Measurements from ENCODE around the gene FHL2. TPM values are rescaled to one million over a fixed set of nuclear protein-coding genes. Genes with fewer than 3 reads are reported as not detected.

Gene FHL2
- polyA plus RNA-seq, 3 donors: 0.03 TPM; not detected in 1

- H3K9me3 ChIP-seq (replicated peaks in 1 of 2; ENCODE audit: control insufficient read depth in 1 of 2, insufficient read depth in 1 of 2, low read length in 2 of 2): no peaks in the 10 kb centered on the region
- no peaks in the 10 kb centered on the region for H3K36me3 ChIP-seq (replicated peaks in 1 of 2; ENCODE audit: control insufficient read depth in 1 of 2, insufficient read depth in 2 of 2, low read length in 2 of 2)
- no peak overlapping the region for H3K27ac Mint-ChIP-seq
- peaks cover 2 to 3% (median 3%) of the 10 kb centered on the region in 3 donors for H3K27me3 Mint-ChIP-seq (ENCODE audit: low read depth in 3 of 3)
- no peaks in the 10 kb centered on the region for H3K27me3 ChIP-seq (ENCODE audit: control insufficient read depth in 2 of 2, insufficient read depth in 2 of 2, low read length in 2 of 2)
- no peak overlapping the region for H3K27ac ChIP-seq (ENCODE audit: low read depth in 1 of 2, low read length in 2 of 2)
- no peaks in the 10 kb centered on the region for H3K9me3 Mint-ChIP-seq
- 96% methylated on average over 4 of the region's 4 CpGs for WGBS (ENCODE audit: insufficient coverage)
- peaks cover 7 to 15% of the 10 kb centered on the region in 2 donors for H3K4me1 ChIP-seq (ENCODE audit: control insufficient read depth in 1 of 2, insufficient read depth in 2 of 2, low read length in 2 of 2)
- intact Hi-C loops (cut with micrococcal nuclease): loop anchor here (10.0 kb wide), 3 partner anchors 136 to 1206 kb away; no protein-coding TSS in a partner anchor
- H3K36me3 Mint-ChIP-seq: no peaks in the 10 kb centered on the region
- no peak overlapping the region for H3K4me2 ChIP-seq (replicated peaks; ENCODE audit: extremely low read depth, low read length, poor library complexity, severe bottlenecking)
- peaks cover 18% of the 10 kb centered on the region for H3K4me1 Mint-ChIP-seq
- no peak for TF ChIP-seq CTCF (IDR thresholded peaks at IDR 0.05)
- no peak overlapping the region for H2AFZ ChIP-seq (ENCODE audit: insufficient read depth, low read depth, low read length, poor library complexity, severe bottlenecking)
- H3K4me3 ChIP-seq (replicated peaks in 1 of 3; ENCODE audit: low read depth in 2 of 3, low read length in 3 of 3): no peak overlapping the region
- H3K79me2 ChIP-seq (ENCODE audit: insufficient read depth, low read length): no peaks in the 10 kb centered on the region
- H4K20me1 ChIP-seq (ENCODE audit: insufficient read depth, low read length): no peaks in the 10 kb centered on the region
- no peak for DNase-seq
- no peak overlapping the region for H3K4me3 Mint-ChIP-seq
- H3K9ac ChIP-seq (ENCODE audit: insufficient read depth, low read length, poor library complexity, severe bottlenecking): no peak overlapping the region
These were observed 19.9 kb downstream of the FHL2 start for GRCh38 chr2:105378921-105379383.

GRCh38 chr2:105378276-105378840 is 20.5 kb downstream of the FHL2 start:
- Histone ChIP-seq H2AFZ (ENCODE audit: insufficient read depth, low read depth, low read length, poor library complexity, severe bottlenecking) (no peak overlapping the region), H3K4me2 (replicated peaks; ENCODE audit: extremely low read depth, low read length, poor library complexity, severe bottlenecking) (no peak overlapping the region), H3K4me1 (ENCODE audit: control insufficient read depth in 1 of 2, insufficient read depth in 2 of 2, low read length in 2 of 2) (peaks cover 1 to 9% of the 10 kb centered on the region in 2 donors), H3K27me3 (ENCODE audit: control insufficient read depth in 2 of 2, insufficient read depth in 2 of 2, low read length in 2 of 2) (no peaks in the 10 kb centered on the region), H4K20me1 (ENCODE audit: insufficient read depth, low read length) (no peaks in the 10 kb centered on the region), H3K79me2 (ENCODE audit: insufficient read depth, low read length) (no peaks in the 10 kb centered on the region), H3K36me3 (replicated peaks in 1 of 2; ENCODE audit: control insufficient read depth in 1 of 2, insufficient read depth in 2 of 2, low read length in 2 of 2) (no peaks in the 10 kb centered on the region), H3K9me3 (replicated peaks in 1 of 2; ENCODE audit: control insufficient read depth in 1 of 2, insufficient read depth in 1 of 2, low read length in 2 of 2) (no peaks in the 10 kb centered on the region), H3K4me3 (replicated peaks in 1 of 3; ENCODE audit: low read depth in 2 of 3, low read length in 3 of 3) (no peak overlapping the region), H3K9ac (ENCODE audit: insufficient read depth, low read length, poor library complexity, severe bottlenecking) (no peak overlapping the region), H3K27ac (ENCODE audit: low read depth in 1 of 2, low read length in 2 of 2) (no peak overlapping the region)
- no peak overlapping the region for H3K27ac Mint-ChIP-seq
- peaks cover 13% of the 10 kb centered on the region for H3K4me1 Mint-ChIP-seq
- H3K9me3 Mint-ChIP-seq: no peaks in the 10 kb centered on the region
- H3K4me3 Mint-ChIP-seq: no peak overlapping the region
- peaks cover 2 to 4% (median 3%) of the 10 kb centered on the region in 3 donors for H3K27me3 Mint-ChIP-seq (ENCODE audit: low read depth in 3 of 3)
- DNase-seq: no peak
- WGBS (ENCODE audit: insufficient coverage): 80% methylated on average over 10 of the region's 12 CpGs
- intact Hi-C loops (cut with micrococcal nuclease): loop anchor here (10.0 kb wide), 3 partner anchors 136 to 1206 kb away; no protein-coding TSS in a partner anchor
- no peaks in the 10 kb centered on the region for H3K36me3 Mint-ChIP-seq
- TF ChIP-seq CTCF (IDR thresholded peaks at IDR 0.05): no peak
